ENCODE data around the gene ITFG2. TPM values are rescaled to one million over a fixed set of nuclear protein-coding genes. Genes with fewer than 3 reads are reported as not detected.

ITFG2 gene
- polyA plus RNA-seq, 1 experiment, result 17.4 TPM

- Histone ChIP-seq H3K27ac (ENCODE audit: low read depth, low read length) (no peak overlapping the region), H3K4me3 (ENCODE audit: low read depth, low read length) (no peak overlapping the region), H3K9me3 (ENCODE audit: control insufficient read depth, insufficient read depth, low read length) (no peaks in the 10 kb centered on the region), H3K27me3 (ENCODE audit: control insufficient read depth, insufficient read depth, low read length) (no peaks in the 10 kb centered on the region)
- ChIA-PET CTCF (interaction anchor here (2.5 kb wide), 1 partner anchor 16 kb away, joined by 9 read pairs; no protein-coding TSS in a partner anchor), POLR2A (no interaction called here)
- DNase-seq (ENCODE audit: low read depth, low spot score), result no peak
- no peak for TF ChIP-seq CTCF (IDR thresholded peaks at IDR 0.05; ENCODE audit: low read depth, low read length)
Measured at GRCh38 chr12:2800046-2800570, 12.4 kb upstream of the ITFG2 start.

- H3K4me3 ChIP-seq (ENCODE audit: low read depth, low read length), result no peak overlapping the region
- no peaks in the 10 kb centered on the region for H3K27me3 ChIP-seq (ENCODE audit: control insufficient read depth, insufficient read depth, low read length)
- ChIA-PET POLR2A (no interaction called here), CTCF (interaction anchor here (2.5 kb wide), 1 partner anchor 17 kb away, joined by 9 read pairs; no protein-coding TSS in a partner anchor)
- TF ChIP-seq CTCF (IDR thresholded peaks at IDR 0.05; ENCODE audit: low read depth, low read length), result no peak
- H3K27ac ChIP-seq (ENCODE audit: low read depth, low read length), result no peak overlapping the region
- no peak for DNase-seq (ENCODE audit: low read depth, low spot score)
- H3K9me3 ChIP-seq (ENCODE audit: control insufficient read depth, insufficient read depth, low read length), result no peaks in the 10 kb centered on the region
Measured at GRCh38 chr12:2801044-2801783, 11.3 kb upstream of the ITFG2 start.

- POLR2A ChIA-PET, result no interaction called here
- no peak for DNase-seq (ENCODE audit: low read depth, low spot score)
- Histone ChIP-seq H3K27me3 (ENCODE audit: control insufficient read depth, insufficient read depth, low read length) (no peaks in the 10 kb centered on the region), H3K4me3 (ENCODE audit: low read depth, low read length) (no peak overlapping the region), H3K27ac (ENCODE audit: low read depth, low read length) (peak overlapping the region; percentile 48), H3K9me3 (ENCODE audit: control insufficient read depth, insufficient read depth, low read length) (no peaks in the 10 kb centered on the region)
- TF ChIP-seq CTCF (IDR thresholded peaks at IDR 0.05; ENCODE audit: low read depth, low read length), result no peak
- CTCF ChIA-PET, result interaction anchor here (0.7 to 1.8 kb wide), 2 partner anchors 10 to 20 kb away, joined by 4 to 8 read pairs; no protein-coding TSS in a partner anchor
Measured at GRCh38 chr12:2803635-2804392, 8.7 kb upstream of the ITFG2 start.

GRCh38 chr12:2804393-2805142, 7.9 kb upstream of the ITFG2 start:
- Histone ChIP-seq H3K4me3 (ENCODE audit: low read depth, low read length) (no peak overlapping the region), H3K9me3 (ENCODE audit: control insufficient read depth, insufficient read depth, low read length) (no peaks in the 10 kb centered on the region), H3K27me3 (ENCODE audit: control insufficient read depth, insufficient read depth, low read length) (no peaks in the 10 kb centered on the region), H3K27ac (ENCODE audit: low read depth, low read length) (peak overlapping the region; percentile 48)
- ChIA-PET POLR2A (no interaction called here), CTCF (interaction anchor here (0.7 to 1.8 kb wide), 2 partner anchors 9 to 21 kb away, joined by 4 to 8 read pairs; no protein-coding TSS in a partner anchor)
- DNase-seq (ENCODE audit: low read depth, low spot score), result no peak
- no peak for TF ChIP-seq CTCF (IDR thresholded peaks at IDR 0.05; ENCODE audit: low read depth, low read length)

Measured in AG04450 (cell line).